ENCODE results near the gene JMJD4.

The JMJD4 gene

DNA sequence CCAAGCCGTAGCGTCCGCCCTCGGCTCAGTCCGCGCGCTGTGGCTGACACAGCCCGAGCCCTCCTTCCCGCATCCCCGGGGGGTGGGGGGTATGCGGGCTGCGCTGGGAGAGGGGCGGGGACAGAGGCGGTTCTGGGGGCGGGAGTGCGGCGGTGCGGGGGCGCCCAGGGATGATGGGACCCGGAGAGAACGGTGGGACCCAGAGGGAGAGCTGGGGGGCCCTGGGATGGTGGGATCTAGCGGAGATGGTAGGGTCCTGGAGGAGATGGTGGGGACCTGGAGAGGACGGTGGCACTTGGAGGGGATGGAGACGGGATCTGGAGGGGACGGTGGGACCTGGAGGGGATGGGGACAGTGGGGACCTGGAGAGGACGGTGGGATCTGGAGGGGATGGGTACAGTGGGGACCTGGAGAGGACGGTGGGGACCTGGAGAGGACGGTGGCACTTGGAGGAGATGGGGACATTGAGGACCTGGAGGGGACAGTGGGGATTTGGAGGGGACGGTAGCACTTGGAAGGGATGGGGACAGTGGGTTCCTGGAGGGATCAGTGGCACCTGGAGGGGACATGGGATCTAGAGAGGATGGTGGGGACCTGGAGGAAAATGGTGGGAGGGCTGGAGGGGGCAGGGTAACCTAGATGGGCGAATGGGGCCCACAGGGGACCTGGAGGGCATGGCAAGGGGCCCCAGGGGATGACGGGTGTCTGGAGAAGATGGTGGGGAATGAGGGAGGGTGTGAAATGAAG lies 610 bp upstream of the JMJD4 start:
- TF ChIP-seq POLR2A (IDR thresholded peaks at IDR 0.05; ENCODE audit: low read depth, low read length) = no peak
- TF ChIP-seq SPI1 (IDR thresholded peaks at IDR 0.05; ENCODE audit: low read depth, low read length) = no peak
- FAIRE-seq (peak; percentile 16), DNase-seq (ENCODE audit: insufficient read length, low spot score) (no peak)

GRCh38 chr1:227734546-227734855 lies 601 bp downstream of the JMJD4 start:
- FAIRE-seq = no peak
- no peak for TF ChIP-seq POU2F2 (IDR thresholded peaks at IDR 0.05; ENCODE audit: low read depth, low read length)
- no peak for TF ChIP-seq PAX5 (IDR thresholded peaks at IDR 0.05; ENCODE audit: insufficient read depth, low read length, severe bottlenecking)
- no peak for TF ChIP-seq POLR2A (IDR thresholded peaks at IDR 0.05; ENCODE audit: low read depth, low read length)
- TF ChIP-seq SPI1 (IDR thresholded peaks at IDR 0.05; ENCODE audit: low read depth, low read length) = no peak
- no peak for TF ChIP-seq POLR2AphosphoS5 (IDR thresholded peaks at IDR 0.05; ENCODE audit: low read depth, low read length)
- TF ChIP-seq TAF1 (IDR thresholded peaks at IDR 0.05; ENCODE audit: low read depth, low read length) = no peak
- no peak for DNase-seq (ENCODE audit: insufficient read length, low spot score)

DNA sequence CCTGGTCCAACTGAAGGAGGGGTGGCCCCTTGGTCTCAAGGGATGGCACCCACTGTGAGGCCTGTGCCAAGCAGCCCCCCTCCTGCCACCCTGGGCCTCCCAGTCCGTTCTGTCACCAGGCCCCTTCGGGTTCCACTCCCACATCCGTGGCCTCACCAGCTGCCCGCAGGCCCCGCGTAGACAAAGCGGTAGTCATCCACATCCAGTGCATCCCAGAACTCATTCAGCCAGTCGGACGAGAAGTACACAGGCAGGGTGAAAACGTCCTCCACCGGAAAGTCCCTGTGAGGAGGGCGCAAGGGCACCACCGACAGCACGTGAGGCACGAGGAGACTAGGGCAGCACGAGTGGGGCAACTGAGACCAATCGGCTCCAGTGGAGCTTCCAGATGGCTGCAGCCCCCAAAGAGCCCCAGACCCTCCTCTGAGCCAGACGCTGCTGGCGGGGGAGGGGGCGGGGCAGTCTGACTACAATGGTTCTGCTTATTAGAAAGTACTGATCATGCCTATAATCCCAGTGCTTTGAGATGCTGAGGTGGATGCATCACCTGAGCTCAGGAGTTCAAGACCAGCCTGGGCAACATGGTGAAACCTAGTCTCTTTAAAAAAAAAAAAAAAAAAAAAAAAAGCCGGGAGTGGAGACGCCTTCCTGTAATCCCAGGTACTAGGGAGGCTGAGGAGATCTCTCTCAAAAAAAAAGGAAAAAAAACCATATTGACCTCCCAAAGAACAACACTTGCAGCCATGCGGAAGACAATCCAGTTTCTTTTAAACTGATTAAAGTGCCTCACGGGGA lies 1.2 kb downstream of the JMJD4 start:
- FAIRE-seq (no peak), DNase-seq (ENCODE audit: insufficient read length, low spot score) (no peak)
- TF ChIP-seq POLR2A (IDR thresholded peaks at IDR 0.05; ENCODE audit: low read depth, low read length) (no peak), POLR2AphosphoS5 (IDR thresholded peaks at IDR 0.05; ENCODE audit: low read depth, low read length) (no peak), PAX5 (IDR thresholded peaks at IDR 0.05; ENCODE audit: insufficient read depth, low read length, severe bottlenecking) (no peak), SPI1 (IDR thresholded peaks at IDR 0.05; ENCODE audit: low read depth, low read length) (no peak), TAF1 (IDR thresholded peaks at IDR 0.05; ENCODE audit: low read depth, low read length) (no peak), POU2F2 (IDR thresholded peaks at IDR 0.05; ENCODE audit: low read depth, low read length) (no peak)

DNA sequence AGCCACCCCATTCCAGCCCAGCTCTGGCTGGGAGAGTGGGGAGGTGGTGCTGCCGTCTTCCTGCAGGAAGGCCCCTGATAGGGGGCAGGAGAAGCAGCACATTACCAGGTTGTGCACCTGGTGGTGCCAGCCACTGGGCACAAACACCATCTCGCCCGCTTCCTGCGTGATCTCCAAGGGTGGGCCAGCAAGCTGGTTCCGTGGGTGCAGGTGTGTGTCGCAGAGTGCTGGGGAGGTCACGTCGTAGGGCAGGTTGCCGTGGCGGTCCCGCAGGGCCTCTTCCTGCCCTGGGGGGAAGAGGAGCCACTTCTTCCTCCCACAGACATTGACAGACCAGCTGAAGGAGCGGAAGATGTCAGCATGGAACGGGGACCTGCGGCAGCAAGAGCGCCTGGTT lies 1.8 kb downstream of the JMJD4 start:
- no peak for DNase-seq (ENCODE audit: insufficient read length, low spot score)
- no peak for FAIRE-seq
- TF ChIP-seq SPI1 (IDR thresholded peaks at IDR 0.05; ENCODE audit: low read depth, low read length) (no peak), POLR2A (IDR thresholded peaks at IDR 0.05; ENCODE audit: low read depth, low read length) (no peak), POU2F2 (IDR thresholded peaks at IDR 0.05; ENCODE audit: low read depth, low read length) (no peak), POLR2AphosphoS5 (IDR thresholded peaks at IDR 0.05; ENCODE audit: low read depth, low read length) (no peak), TAF1 (IDR thresholded peaks at IDR 0.05; ENCODE audit: low read depth, low read length) (no peak), PAX5 (IDR thresholded peaks at IDR 0.05; ENCODE audit: insufficient read depth, low read length, severe bottlenecking) (no peak)

DNA sequence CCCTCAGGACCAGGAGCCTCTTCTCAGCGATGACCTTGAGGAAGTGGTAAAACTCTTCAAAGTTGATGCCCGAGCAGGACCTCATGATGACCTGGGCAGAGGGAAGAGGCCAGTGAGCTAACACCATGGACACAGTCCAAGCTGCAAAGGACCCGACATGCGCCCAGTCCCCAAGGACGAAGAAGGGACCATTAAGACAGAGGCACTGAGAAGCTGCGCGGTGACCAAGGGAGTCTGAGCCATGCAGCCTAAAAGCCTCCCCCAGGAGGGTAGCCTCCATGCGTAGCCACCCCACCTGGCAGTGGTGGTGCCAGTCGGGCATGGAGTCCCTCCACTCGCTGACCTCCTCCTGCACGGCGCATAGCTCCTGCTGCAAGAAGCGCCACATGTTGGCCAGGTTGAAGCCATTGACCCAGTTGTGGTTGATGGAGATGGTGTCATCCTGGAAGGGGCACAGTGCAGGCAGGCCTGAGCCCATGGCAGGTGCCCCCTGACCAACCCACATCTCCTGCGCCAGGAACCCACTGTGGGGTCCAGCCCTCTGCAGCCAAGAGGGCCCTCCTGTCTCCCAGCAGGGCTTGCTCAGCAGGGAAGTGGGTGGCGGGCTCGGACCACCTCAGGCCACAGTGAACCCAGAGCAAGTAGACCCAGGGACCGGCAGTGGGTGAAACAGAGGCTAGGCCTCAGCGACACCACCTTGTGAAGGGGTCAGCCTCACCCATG lies 2.4 kb downstream of the JMJD4 start:
- DNase-seq (ENCODE audit: insufficient read length, low spot score) = no peak
- TF ChIP-seq POLR2A (IDR thresholded peaks at IDR 0.05; ENCODE audit: low read depth, low read length) (no peak), SPI1 (IDR thresholded peaks at IDR 0.05; ENCODE audit: low read depth, low read length) (no peak), POU2F2 (IDR thresholded peaks at IDR 0.05; ENCODE audit: low read depth, low read length) (no peak)
- no peak for FAIRE-seq

- no peak for FAIRE-seq
Observed at GRCh38 chr1:227731696-227732585, 3.2 kb downstream of the JMJD4 start.

DNA sequence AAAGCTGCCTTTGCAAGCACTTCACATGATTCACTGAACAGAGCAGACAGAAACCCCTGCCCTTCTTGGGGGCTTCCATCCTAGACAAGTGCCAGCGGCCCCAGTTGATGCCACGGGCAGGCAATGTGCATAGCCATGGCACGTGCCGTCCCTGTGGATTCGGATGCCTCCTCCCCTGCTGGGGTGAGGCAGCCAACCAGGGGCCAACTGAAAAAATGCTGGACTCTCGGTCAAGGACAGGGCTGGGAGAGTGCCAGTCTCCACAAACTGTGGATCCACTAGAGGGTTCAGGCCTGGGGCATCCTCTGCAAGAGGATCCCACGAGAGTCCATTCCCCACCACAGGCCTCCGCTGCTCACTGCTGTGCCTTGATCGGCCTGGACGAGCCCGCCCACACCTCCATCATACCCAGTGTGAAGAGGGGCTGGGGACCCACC lies 3.8 kb downstream of the JMJD4 start:
- FAIRE-seq = no peak
- no peak for DNase-seq (ENCODE audit: insufficient read length, low spot score)
- TF ChIP-seq POU2F2 (IDR thresholded peaks at IDR 0.05; ENCODE audit: low read depth, low read length) = no peak
- no peak for TF ChIP-seq TAF1 (IDR thresholded peaks at IDR 0.05; ENCODE audit: low read depth, low read length)
- no peak for TF ChIP-seq PAX5 (IDR thresholded peaks at IDR 0.05; ENCODE audit: insufficient read depth, low read length, severe bottlenecking)
- no peak for TF ChIP-seq SPI1 (IDR thresholded peaks at IDR 0.05; ENCODE audit: low read depth, low read length)
- no peak for TF ChIP-seq POLR2AphosphoS5 (IDR thresholded peaks at IDR 0.05; ENCODE audit: low read depth, low read length)
- no peak; the same call in 1 of the 2 replicates for TF ChIP-seq POLR2A (IDR thresholded peaks at IDR 0.05; ENCODE audit: low read depth, low read length)

More at GRCh38 chr1:227731696-227732585, 3.2 kb downstream of the JMJD4 start:
- TF ChIP-seq POLR2A (IDR thresholded peaks at IDR 0.05; ENCODE audit: low read depth, low read length) (0 out of 2 replicates have a peak, but pooled peaks have one; percentile 26), POU2F2 (IDR thresholded peaks at IDR 0.05; ENCODE audit: low read depth, low read length) (no peak)
- DNase-seq (ENCODE audit: insufficient read length, low spot score) = no peak

GRCh38 chr1:227730630-227731151 lies 4.4 kb downstream of the JMJD4 start:
- FAIRE-seq = no peak
- TF ChIP-seq POU2F2 (IDR thresholded peaks at IDR 0.05; ENCODE audit: low read depth, low read length) = no peak
- TF ChIP-seq POLR2AphosphoS5 (IDR thresholded peaks at IDR 0.05; ENCODE audit: low read depth, low read length) = no peak
- TF ChIP-seq POLR2A (IDR thresholded peaks at IDR 0.05; ENCODE audit: low read depth, low read length) = no peak
- no peak for TF ChIP-seq PAX5 (IDR thresholded peaks at IDR 0.05; ENCODE audit: insufficient read depth, low read length, severe bottlenecking)
- no peak for TF ChIP-seq SPI1 (IDR thresholded peaks at IDR 0.05; ENCODE audit: low read depth, low read length)
- TF ChIP-seq TAF1 (IDR thresholded peaks at IDR 0.05; ENCODE audit: low read depth, low read length) = no peak
- DNase-seq (ENCODE audit: insufficient read length, low spot score) = no peak
